ENCODE results near the gene ROBO1. TPM values are rescaled to one million over a fixed set of nuclear protein-coding genes. Genes with fewer than 3 reads are reported as not detected.

Gene ROBO1
- total RNA-seq, 2 experiments from 2014 or later: 0.36 to 0.69 TPM

DNA sequence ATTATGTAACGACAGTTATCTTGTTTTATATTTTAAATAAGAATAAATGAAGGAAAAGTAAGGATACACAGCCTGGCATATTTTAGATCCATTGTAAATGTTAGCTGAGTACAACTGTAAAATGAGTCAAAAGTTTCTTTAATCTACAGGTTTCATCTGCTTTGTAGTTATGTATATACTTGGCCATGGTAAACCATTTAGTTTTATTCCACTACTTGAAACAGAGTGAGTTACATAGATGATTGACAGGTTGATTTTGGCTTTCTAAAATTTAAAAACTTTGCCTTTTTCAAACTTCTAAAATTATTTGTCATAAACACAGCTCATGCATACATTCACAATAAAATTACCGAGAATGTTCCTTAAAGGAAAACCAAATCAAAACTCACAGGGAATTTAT lies 371.2 kb downstream of the ROBO1 start:
- Histone ChIP-seq H3K27ac (ENCODE audit: low read depth in 1 of 2, low read length in 2 of 2) (no peak overlapping the region), H3K36me3 (ENCODE audit: insufficient read depth, low read length) (no peaks in the 10 kb centered on the region), H3K27me3 (ENCODE audit: control insufficient read depth in 1 of 2, insufficient read depth in 2 of 2, low read length in 2 of 2) (no peaks in the 10 kb centered on the region), H3K9me3 (ENCODE audit: control insufficient read depth in 1 of 2, insufficient read depth in 1 of 2, low read length in 2 of 2) (peaks cover 3 to 5% of the 10 kb centered on the region in 2 experiments), H3K4me3 (ENCODE audit: low read length) (no peak overlapping the region), H3K4me1 (ENCODE audit: insufficient read depth, low read length) (no peaks in the 10 kb centered on the region)
- H3K4me3 Mint-ChIP-seq: no peak overlapping the region
- DNase-seq (no peak), ATAC-seq (ENCODE audit: poor library complexity) (no peak)
- POLR2A ChIA-PET: no interaction called here
- TF ChIP-seq, protein P1, sequence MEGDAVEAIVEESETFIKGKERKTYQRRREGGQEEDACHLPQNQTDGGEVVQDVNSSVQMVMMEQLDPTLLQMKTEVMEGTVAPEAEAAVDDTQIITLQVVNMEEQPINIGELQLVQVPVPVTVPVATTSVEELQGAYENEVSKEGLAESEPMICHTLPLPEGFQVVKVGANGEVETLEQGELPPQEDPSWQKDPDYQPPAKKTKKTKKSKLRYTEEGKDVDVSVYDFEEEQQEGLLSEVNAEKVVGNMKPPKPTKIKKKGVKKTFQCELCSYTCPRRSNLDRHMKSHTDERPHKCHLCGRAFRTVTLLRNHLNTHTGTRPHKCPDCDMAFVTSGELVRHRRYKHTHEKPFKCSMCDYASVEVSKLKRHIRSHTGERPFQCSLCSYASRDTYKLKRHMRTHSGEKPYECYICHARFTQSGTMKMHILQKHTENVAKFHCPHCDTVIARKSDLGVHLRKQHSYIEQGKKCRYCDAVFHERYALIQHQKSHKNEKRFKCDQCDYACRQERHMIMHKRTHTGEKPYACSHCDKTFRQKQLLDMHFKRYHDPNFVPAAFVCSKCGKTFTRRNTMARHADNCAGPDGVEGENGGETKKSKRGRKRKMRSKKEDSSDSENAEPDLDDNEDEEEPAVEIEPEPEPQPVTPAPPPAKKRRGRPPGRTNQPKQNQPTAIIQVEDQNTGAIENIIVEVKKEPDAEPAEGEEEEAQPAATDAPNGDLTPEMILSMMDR (IDR thresholded peaks at IDR 0.05): no peak
- H3K36me3 Mint-ChIP-seq (ENCODE audit: low read depth): no peaks in the 10 kb centered on the region
- no peak overlapping the region for H3K27ac Mint-ChIP-seq
- H3K4me1 Mint-ChIP-seq (ENCODE audit: low read depth): no peaks in the 10 kb centered on the region
- H3K9me3 Mint-ChIP-seq: peaks cover 8% of the 10 kb centered on the region
- H3K27me3 Mint-ChIP-seq: no peaks in the 10 kb centered on the region
- CTCF ChIA-PET: no interaction called here
- intact Hi-C loops (cut with DNase I, micrococcal nuclease): no loop called here

DNA sequence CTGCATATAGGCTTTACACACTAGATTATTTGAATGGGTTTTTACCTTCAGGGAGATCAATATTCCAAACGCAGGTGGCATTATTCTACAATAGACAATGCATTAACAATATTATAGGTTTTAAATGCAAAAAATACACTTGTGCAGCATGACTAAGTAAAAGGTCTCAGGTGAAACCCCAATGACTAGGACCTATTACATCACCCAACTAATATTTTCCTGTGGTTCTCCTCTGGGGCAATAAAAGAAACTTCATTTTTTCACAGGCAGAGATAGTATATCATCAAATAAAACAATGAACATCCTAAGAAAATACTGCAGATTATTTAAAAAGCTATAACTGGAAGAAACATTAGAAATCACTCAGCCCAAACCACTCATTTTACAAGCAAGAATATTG lies 375.3 kb downstream of the ROBO1 start:
- TF ChIP-seq, protein P1 (IDR thresholded peaks at IDR 0.05): no peak
- intact Hi-C loops (cut with DNase I, micrococcal nuclease): no loop called here
- Histone ChIP-seq H3K27ac (ENCODE audit: low read depth in 1 of 2, low read length in 2 of 2) (no peak overlapping the region), H3K4me1 (ENCODE audit: insufficient read depth, low read length) (no peaks in the 10 kb centered on the region), H3K4me3 (ENCODE audit: low read length) (no peak overlapping the region), H3K27me3 (ENCODE audit: control insufficient read depth in 1 of 2, insufficient read depth in 2 of 2, low read length in 2 of 2) (no peaks in the 10 kb centered on the region), H3K9me3 (ENCODE audit: control insufficient read depth in 1 of 2, insufficient read depth in 1 of 2, low read length in 2 of 2) (peaks cover 0 to 5% of the 10 kb centered on the region in 2 experiments), H3K36me3 (ENCODE audit: insufficient read depth, low read length) (no peaks in the 10 kb centered on the region)
- CTCF ChIA-PET: no interaction called here
- Mint-ChIP-seq H3K27me3 (no peaks in the 10 kb centered on the region), H3K27ac (no peak overlapping the region), H3K9me3 (peaks cover 13% of the 10 kb centered on the region), H3K4me1 (ENCODE audit: low read depth) (no peaks in the 10 kb centered on the region), H3K4me3 (no peak overlapping the region), H3K36me3 (ENCODE audit: low read depth) (no peaks in the 10 kb centered on the region)
- no peak for DNase-seq
- POLR2A ChIA-PET: no interaction called here
- ATAC-seq (ENCODE audit: poor library complexity): no peak

DNA sequence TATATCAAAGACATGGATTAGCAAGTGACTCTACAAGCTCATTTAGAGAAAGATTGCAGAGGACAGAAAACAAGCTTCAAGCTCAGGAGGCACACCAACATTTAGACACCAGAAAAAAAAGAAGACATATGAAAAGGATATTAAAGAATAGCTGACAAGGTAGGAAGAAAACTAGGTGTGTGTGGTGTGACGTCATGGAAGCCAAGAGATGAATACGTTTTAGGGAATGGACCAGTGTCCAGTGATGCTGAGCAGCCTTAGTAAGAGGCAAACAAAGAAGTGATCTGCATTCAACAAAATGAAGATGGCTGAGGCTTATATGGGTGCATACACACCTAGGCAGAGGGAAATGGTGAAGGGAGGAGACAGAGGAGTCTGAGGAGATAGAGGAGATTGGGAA lies 377.4 kb downstream of the ROBO1 start:
- Mint-ChIP-seq H3K9me3 (peaks cover 16% of the 10 kb centered on the region), H3K4me1 (ENCODE audit: low read depth) (no peaks in the 10 kb centered on the region), H3K36me3 (ENCODE audit: low read depth) (no peaks in the 10 kb centered on the region), H3K4me3 (no peak overlapping the region), H3K27me3 (no peaks in the 10 kb centered on the region), H3K27ac (no peak overlapping the region)
- intact Hi-C loops (cut with DNase I, micrococcal nuclease): no loop called here
- ChIA-PET POLR2A (no interaction called here), CTCF (no interaction called here)
- Histone ChIP-seq H3K27me3 (ENCODE audit: control insufficient read depth in 1 of 2, insufficient read depth in 2 of 2, low read length in 2 of 2) (no peaks in the 10 kb centered on the region), H3K9me3 (ENCODE audit: control insufficient read depth in 1 of 2, insufficient read depth in 1 of 2, low read length in 2 of 2) (peaks cover 0 to 5% of the 10 kb centered on the region in 2 experiments), H3K36me3 (ENCODE audit: insufficient read depth, low read length) (no peaks in the 10 kb centered on the region), H3K4me3 (ENCODE audit: low read length) (no peak overlapping the region), H3K4me1 (ENCODE audit: insufficient read depth, low read length) (no peaks in the 10 kb centered on the region), H3K27ac (ENCODE audit: low read depth in 1 of 2, low read length in 2 of 2) (no peak overlapping the region)
- DNase-seq: no peak
- no peak for ATAC-seq (ENCODE audit: poor library complexity)
- TF ChIP-seq, protein P1 (IDR thresholded peaks at IDR 0.05): no peak

Measured in CD4-positive, alpha-beta T cell (primary cell).